ENCODE data around the gene C16orf92.
A peak's percentile ranks its signal among the peaks of the same experiment; 100 is the strongest.

The C16orf92 gene

GRCh38 chr16:29989111-29989858 is 33.7 kb upstream of the C16orf92 start:
- DNase-seq (ENCODE audit: low read depth in 2 of 2), result no peak

GRCh38 chr16:29990034-29990433 is 33.0 kb upstream of the C16orf92 start:
- no peak for DNase-seq (ENCODE audit: low read depth in 2 of 2)

- DNase-seq (ENCODE audit: low read depth in 2 of 2), result no peak
Measured at GRCh38 chr16:29990883-29991570, 32.0 kb upstream of the C16orf92 start.

- no peak for DNase-seq (ENCODE audit: low read depth in 2 of 2)
Measured at GRCh38 chr16:29991571-29991904, 31.5 kb upstream of the C16orf92 start.

- no peak for DNase-seq (ENCODE audit: low read depth in 2 of 2)
Measured at GRCh38 chr16:29992344-29992967, 30.5 kb upstream of the C16orf92 start.

- DNase-seq (ENCODE audit: low read depth in 2 of 2), result no peak
Measured at GRCh38 chr16:29993191-29993902, 29.7 kb upstream of the C16orf92 start.

GRCh38 chr16:29993903-29994599 is 28.9 kb upstream of the C16orf92 start:
- DNase-seq (ENCODE audit: low read depth in 2 of 2), result no peak

GRCh38 chr16:29994600-29995323 is 28.2 kb upstream of the C16orf92 start:
- DNase-seq (ENCODE audit: low read depth in 2 of 2), result no peak

- DNase-seq (ENCODE audit: low read depth in 2 of 2), result peak; percentile 58 to 61
Measured at GRCh38 chr16:29995324-29995910, 27.6 kb upstream of the C16orf92 start, which contains the start of gene HIRIP3. HIRIP3 (minus strand) TSS chr16:29995617; CDS start chr16:29995605, 12 bp downstream.

- DNase-seq (ENCODE audit: low read depth in 2 of 2), result peak; percentile 85 to 89
Measured at GRCh38 chr16:29995911-29996765, 26.9 kb upstream of the C16orf92 start, which contains the start of gene INO80E. INO80E (plus strand) TSS chr16:29996241; CDS start chr16:29996311, 70 bp downstream.

GRCh38 chr16:29996766-29997250 is 26.2 kb upstream of the C16orf92 start:
- no peak for DNase-seq (ENCODE audit: low read depth in 2 of 2)

- no peak for DNase-seq (ENCODE audit: low read depth in 2 of 2)
Measured at GRCh38 chr16:29999605-30000004, 23.4 kb upstream of the C16orf92 start.

GRCh38 chr16:30000735-30001631 is 22.0 kb upstream of the C16orf92 start:
- DNase-seq (ENCODE audit: low read depth in 2 of 2), result no peak

GRCh38 chr16:30002614-30003346 is 20.2 kb upstream of the C16orf92 start:
- DNase-seq (ENCODE audit: low read depth in 2 of 2), result no peak

- DNase-seq (ENCODE audit: low read depth in 2 of 2), result no peak
Measured at GRCh38 chr16:30003670-30004423, 19.2 kb upstream of the C16orf92 start.

GRCh38 chr16:30004424-30004776 is 18.6 kb upstream of the C16orf92 start:
- DNase-seq (ENCODE audit: low read depth in 2 of 2), result no peak

- DNase-seq (ENCODE audit: low read depth in 2 of 2), result no peak
Measured at GRCh38 chr16:30004811-30005242, 18.2 kb upstream of the C16orf92 start.
